Retina (tissue), 1 donor: ENCODE results near the gene MAD2L2.

ENCODE experiments used
- DNase-seq: peaks from one replicate; pipeline ENCODE4 v3.0.0-alpha.2; 2016

Gene MAD2L2

DNA sequence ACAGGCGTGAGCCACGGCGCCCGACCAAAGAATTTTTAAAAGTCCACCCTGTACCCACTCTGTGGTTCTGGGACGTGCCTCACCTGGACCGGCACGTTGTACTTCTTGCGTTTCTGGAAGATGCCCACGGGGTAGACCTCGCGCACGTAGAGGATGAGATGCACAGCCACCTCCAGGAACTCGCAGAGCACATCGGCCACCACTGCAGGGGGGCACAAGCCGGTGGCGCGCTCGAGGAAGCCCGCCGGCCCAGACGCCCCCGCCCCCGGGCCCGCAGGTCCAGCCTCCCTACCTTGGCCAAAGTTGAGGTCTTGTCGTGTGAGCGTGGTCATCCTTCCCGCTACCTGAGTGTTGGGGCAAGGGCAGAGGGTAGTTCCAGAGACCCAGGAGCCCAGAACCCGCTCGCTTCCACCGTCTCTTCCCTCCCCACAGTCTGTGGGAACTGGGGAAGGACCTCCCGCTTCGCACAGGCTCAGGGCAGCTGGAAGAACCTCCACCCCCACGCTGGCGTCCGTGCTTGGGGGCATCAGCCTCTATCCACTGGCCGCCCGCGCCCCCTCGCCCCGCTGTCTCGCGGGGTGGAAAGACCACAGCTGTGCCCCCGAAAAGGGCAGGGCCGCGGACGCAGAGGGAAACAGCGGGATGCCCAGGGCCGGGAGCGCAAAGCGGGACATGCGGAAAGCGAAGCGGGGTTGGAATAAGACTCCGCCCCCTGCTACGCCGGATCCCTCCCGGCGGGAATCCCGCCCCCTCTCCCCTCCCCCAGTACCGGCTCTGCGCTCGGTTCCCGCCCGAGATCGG lies 478 bp downstream of the MAD2L2 start:
- peak; percentile 83 for DNase-seq

DNA sequence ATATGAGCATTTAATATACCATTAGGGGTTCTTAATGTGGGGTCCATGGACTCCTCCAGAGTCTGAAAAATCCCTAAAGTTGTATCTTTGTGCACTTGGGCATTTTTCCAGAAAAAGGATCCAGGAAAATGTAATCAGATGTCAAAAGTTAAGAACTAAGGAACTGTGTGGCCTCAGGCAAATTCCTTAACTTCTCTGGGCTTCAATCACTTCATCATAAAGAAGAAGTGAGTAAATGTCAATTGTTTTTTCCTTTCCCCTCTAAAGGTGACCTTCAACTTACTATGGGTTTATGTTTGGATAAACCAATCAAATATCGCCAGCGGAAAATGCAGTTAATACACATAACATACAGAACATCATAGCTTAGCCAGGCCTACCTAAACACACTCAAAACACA lies 2.5 kb downstream of the MAD2L2 start:
- DNase-seq = no peak

DNA sequence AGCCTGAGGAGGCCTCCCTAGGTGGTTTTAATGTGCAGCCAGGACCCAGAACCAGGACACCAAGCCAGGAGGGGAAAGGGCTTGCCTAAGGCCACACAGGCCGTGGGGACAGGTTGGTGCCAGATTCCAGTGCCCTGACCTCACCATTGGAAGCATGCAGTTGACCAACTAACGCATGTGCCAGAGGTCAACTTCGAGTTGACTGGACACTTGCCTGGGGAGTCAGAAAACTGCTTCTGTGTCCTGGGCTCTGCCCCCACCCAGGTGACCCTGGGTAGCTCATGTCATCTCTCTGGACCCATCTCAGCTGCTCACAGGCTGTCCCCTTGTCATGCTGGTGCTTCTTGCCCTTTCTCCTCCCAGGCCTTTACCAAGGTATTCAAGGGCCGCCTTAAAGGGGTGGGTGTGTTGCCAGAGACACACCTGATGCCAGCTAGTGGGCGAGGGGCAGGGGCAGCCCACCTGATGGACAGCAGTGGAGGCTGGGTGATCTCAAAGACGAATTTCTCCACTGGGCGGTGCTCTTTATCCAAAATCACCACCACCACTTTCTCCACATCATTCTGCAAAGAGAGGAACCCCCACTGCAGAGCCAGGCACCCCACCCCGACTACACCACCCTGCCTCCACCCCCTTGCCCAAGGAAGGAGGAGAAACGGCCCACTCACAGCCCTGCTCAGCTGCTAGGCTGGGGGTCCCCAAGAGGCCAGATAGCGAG lies 4.4 kb downstream of the MAD2L2 start:
- no peak for DNase-seq

DNA sequence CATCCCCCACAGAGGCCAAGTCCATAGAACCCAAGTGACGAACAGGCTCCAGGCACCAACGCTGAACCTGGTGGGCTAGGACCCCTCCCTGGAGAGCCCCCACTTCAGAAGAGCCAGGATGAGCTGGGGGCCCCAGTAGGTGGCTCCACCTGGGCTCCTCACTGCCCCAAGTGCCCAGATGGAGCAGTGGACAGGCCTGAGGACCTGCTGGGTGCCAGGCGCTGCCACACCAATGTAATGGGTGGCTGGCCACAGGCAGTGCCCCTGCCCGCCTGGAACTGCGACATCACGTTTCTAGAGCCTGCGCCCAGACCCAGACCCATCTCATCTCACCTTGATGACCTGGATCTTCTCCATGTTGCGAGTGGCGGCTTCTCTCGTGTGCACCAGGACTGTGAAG lies 5.6 kb downstream of the MAD2L2 start:
- no peak for DNase-seq

DNA sequence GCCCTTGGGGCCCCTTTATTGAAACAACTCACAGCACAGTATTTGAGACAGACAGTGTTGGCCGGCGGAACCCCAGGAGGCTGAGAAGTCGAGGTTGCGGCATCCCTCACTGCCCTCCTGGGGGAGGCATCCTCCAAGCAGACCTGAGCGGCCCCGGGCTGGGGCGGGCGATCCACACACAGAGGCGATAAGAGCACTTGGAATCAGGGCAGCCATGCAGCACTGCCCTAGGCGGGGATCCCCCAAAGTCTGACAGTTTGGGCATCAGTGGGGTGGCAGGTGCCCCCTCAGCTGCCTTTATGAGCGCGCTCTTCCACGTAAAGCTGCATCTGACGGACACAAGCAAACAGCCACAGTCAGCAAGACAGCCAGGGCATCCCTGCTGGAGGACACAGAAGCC lies 6.5 kb downstream of the MAD2L2 start:
- no peak for DNase-seq

DNA sequence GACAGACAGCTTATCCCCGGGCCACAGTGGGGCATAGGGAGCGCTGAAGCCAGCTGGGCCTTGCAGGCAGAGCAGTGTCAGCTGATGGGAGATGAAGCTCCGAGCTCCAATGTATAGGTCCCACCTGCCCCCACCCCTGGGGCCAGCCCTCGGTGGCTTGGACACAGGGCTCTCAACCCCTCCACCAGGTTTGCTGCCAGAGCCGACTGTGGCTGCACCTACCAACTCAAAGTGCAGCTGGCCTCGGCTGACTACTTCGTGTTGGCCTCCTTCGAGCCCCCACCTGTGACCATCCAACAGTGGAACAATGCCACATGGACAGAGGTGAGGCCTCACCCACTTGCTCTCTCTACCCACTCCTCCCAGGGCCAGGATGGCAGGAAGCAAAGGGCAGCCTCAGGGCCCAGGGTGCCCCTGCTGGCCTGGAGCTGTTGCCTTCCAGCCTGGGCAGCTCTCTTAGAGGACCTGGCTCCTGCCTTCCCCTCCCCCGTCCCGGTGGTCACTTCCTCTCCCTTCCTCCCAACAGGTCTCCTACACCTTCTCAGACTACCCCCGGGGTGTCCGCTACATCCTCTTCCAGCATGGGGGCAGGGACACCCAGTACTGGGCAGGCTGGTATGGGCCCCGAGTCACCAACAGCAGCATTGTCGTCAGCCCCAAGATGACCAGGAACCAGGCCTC lies 7.7 kb downstream of the MAD2L2 start:
- DNase-seq = no peak

DNA sequence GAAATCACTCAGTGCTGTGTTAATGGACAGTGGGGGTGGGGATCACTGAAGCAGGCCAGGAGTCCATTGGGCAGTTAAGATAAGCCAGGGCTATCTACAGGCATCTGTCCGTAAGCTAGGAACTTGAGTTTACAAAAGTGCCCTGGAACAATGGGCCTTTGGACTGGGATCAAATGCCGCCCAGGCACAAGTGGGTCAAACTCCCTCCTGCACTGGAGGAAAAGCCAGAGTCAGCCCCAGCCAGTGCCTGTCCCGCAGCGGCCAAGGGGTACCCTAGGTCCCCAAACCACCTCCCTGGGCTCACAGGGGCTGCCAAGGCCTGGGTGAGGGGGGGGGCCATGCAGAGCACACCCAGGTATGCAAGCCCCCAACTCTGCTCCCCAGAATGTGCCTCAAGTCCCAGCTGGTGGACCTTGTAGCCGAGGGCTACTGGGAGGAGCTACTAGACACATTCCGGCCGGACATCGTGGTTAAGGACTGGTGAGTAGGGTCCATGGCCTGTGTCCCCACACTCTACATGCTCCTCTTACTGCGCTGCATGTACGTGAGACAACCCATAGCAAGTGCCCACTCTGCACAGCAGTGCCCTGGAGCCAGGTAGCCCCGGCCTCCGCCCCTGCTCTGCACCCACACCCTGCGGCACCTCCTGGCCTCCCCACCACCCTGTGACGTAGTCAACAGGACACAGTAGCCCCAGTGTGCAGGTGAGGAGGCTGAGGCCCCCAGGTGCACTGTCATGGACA lies 9.2 kb downstream of the MAD2L2 start:
- no peak for DNase-seq

DNA sequence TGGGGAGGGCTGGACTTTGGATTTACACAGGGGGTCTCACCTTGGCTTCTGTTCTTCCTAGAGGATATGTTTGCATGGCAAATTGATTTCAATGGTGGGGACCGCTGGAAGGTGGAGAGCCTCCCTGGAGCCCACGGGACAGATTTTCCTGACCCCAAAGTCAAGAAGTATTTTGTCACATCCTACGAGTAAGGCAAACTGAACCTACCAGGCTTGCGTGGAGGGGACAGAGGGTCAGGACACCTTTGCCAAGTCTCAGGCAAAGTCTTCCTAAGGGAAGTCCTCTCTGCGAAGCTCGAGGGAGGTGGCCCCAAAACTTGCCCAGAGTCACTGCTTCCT lies 9.8 kb downstream of the MAD2L2 start:
- no peak for DNase-seq

DNA sequence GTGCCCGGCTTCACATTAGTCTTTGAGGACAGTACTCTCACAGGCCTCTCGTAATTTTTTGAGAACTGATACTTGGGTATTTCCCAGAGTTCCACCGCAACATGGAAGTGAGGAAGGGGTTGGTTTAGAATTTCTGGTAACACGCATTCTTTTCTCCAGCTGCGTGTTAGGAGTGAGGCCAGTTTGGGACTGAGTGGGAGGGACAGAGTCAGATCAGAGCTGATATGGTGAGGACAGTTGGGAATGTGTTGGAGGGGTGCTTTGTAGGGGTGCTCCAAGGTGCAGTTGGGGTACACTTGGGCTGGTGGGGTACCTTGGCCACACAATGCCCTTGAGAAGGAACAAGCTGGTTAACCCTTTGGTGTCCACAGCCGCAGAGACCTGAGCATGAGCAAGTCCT lies 10.2 kb downstream of the MAD2L2 start:
- DNase-seq = no peak

DNA sequence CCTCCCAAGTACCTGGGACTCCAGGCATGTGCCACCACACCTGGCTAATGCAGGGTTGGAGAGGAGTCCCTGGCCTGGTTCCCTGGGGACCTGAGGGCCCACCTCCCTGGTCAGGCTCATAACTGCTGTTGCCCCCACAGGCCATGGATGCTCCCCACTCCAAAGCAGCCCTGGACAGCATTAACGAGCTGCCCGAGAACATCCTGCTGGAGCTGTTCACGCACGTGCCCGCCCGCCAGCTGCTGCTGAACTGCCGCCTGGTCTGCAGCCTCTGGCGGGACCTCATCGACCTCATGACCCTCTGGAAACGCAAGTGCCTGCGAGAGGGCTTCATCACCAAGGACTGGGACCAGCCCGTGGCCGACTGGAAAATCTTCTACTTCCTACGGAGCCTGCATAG lies 12.4 kb downstream of the MAD2L2 start:
- no peak for DNase-seq

DNA sequence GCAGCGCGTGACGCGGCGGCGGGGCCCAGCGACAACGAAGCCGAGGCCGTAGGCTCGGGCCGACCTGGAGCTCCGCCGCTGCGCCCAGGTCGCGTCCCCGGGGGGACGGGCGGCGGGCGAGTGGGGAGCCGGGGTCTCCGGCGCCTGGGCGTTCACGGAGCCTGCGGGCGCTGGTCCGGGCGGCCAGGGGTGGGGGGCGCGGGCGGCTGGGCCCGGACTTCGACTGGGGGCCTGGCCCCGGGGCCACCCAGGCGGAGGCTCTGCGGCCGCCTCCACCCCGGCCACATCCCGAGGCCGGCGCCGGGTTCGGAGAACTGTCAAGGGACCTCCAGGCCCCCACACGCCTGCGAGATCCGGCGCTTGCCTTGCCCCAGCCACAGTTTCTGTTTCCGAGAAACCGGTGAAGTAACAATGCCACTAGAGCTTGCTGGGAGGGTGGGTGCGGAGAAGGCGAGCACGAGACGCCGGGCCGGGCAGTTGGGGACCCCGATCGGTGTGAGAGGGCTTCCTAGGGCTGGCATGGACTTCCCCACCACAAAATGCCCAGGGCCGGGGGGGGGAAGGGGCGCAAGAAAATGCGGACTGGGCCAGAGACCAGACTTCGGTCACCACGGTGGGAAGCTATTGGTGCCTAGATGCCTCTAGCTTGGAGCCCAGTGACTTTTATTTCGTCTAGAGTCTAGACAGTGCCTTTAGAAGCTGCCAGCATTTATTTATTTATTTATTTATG lies 16.4 kb downstream of the MAD2L2 start:
- peak; percentile 67 for DNase-seq

DNA sequence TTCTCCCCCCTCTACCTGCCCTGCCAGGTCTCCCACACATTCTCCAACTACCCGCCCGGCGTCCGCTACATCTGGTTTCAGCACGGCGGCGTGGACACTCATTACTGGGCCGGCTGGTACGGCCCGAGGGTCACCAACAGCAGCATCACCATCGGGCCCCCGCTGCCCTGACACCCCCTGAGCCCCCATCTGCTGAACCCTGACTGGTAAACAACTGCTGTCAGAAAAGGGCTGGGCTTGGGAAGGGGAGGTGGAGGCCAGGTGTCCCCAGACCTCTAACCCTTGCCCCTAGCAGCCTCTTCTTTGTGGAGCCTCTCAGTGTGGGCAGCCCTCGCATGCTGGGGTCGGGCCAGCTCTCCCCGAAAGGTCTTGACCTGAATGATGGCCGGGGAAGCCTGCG lies 19.8 kb downstream of the MAD2L2 start:
- DNase-seq = no peak

DNA sequence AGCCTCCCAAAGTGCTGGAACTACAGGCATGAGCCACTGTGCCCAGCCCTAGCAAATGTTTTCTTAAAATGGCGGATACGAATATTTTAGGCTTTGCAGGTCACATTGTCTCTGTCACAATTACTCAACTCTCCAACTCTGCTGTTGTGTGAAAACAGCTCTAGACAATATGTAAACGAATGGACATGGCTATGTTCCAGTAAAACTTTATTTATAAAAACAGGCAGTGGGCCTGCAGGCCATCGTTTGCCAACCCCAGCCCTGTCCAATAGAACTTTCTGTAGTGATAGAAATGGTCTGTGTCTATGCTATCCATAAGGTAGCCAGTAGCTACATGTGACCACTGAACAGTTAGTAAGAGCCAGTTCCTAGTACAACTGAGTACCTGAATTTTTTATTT lies 21.2 kb downstream of the MAD2L2 start:
- DNase-seq = no peak

DNA sequence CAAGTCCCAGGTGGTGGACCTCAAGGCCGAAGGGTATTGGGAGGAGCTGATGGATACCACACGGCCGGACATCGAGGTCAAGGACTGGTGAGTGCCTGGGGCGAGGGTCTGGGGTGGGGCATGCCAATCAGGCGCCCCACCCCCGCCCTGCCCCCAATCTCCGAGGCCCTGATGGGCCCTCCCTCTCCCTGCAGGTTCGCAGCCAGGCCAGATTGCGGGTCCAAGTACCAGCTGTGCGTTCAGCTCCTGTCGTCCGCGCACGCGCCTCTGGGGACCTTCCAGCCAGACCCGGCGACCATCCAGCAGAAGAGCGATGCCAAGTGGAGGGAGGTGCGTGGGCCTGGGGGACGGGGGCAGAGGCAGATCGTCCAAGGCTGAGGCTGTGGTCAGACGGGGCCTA lies 22.4 kb downstream of the MAD2L2 start:
- DNase-seq = no peak

DNA sequence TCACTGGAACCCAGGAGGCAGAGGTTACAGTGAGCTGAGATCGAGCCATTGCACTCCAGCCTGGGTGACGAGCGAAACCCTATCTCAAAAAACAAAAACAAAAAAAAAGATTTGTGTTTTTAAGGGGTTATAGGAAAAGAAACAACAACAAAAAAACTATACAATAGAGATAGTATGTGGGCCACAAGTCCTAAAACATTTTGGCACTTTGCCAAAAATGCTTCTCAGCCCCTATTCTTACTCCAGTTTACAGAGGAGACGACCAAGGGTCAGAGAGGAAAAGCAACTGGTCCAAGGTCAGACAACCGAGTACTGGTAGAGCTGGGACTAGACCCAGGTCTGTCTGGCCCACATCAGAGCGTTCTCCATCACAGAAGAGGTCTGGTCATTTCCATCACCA lies 23.3 kb downstream of the MAD2L2 start:
- DNase-seq = no peak

DNA sequence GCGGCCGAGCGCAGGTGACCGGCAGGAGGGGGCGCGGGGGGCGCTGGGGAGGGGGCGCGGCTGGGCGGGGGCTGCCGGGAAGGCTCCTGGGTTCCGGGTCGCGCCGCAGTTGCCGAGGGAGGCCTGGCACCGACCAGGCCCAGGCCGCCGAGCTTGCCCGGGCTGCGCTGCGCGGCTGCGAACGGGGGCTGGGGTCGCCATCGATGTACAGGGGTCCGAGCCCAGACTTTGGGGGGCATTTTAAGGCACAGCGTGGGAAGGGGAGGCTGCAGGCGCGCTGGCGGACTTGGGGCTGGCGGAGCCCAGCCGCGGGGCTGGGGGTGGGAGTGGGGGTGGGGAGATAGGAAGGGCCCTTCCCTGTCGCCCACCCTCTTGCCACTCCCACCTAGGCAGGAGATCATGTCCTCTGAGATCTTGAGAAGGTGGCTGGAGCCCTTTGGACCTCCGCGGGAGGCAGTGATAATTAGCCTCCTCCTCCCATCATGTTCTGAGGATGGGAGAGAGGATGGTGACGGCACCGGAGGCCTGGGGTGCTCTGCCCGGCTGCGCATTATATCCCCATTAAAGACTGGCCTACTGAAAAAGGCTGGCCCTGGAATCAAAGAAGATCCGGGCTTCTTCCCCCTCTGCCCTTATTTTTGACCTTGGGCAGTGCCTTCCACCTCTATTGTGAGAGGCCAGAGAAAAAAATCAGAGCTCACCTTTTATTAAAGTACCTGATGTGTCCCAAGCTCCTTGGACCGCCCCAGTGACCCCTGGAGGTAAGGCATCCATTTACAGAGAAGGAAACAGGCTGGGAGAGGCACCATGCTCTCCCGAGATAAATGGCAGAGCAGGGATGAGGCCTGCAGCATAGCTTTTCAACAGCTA lies 25.8 kb downstream of the MAD2L2 start:
- no peak for DNase-seq

DNA sequence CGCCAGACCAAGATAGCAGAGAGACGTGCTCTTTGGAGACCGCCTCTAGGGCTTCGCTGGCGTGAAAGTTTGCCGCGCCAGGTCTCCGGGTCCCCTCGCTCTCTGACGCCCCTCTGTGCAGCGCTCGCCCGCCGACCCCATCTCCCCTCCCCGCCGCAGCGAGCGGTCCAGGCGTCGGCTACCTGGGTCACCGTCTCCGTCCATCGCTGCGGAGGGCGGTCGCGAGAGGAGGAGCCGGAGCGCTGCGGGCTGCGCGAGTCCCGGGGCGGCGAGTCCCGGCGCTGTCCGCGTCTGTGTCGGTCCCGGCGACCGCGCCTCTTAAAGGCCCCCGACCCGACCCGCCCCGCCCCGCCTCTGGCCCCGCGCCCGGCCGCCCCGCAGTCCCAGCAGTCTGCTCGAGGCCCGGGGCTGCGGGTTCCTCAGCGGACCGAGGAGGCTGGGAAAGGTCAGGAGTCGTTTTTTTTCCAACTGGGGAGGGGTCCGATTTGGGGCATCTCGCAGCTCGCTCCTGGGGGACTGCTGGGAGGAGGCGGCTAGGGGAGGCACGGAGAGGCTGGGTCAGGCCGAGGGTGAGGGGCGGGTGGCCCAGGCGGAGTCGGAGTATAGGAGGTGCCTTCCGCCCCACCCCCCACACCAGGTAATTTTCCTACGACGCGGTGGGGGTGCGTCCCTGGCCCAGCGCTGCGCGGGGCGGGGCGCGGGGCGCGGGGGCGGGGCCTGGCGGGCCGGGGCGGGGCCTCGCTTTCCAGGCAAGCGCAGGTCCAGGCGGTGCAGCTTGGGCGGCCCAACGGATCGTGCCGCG lies 26.6 kb downstream of the MAD2L2 start, which contains the start of the genes FBXO2 and FBXO44:
FBXO2 (minus strand) TSS at position 293 of the 802 bp plus-strand sequence; CDS start at position 204, 89 bp downstream.
FBXO44 (plus strand) TSS at position 741 of the 802 bp plus-strand sequence. CDS start 959 bp downstream, outside the sequence.
- peak; percentile 65 for DNase-seq

DNA sequence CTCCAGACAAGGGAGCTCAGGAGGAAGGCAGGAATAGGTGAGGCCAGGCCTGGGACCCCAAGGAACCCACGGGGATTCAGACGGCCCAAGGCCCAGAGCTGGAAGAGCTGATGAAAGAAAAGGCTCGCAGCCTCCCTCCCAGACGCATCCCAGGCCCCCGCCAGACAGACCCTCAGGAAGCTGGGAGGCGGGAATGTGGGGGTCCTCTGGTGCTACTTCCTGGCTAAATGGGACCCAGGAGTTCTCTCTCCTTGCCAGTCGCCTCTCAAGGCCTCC lies 27.1 kb downstream of the MAD2L2 start:
- no peak for DNase-seq

DNA sequence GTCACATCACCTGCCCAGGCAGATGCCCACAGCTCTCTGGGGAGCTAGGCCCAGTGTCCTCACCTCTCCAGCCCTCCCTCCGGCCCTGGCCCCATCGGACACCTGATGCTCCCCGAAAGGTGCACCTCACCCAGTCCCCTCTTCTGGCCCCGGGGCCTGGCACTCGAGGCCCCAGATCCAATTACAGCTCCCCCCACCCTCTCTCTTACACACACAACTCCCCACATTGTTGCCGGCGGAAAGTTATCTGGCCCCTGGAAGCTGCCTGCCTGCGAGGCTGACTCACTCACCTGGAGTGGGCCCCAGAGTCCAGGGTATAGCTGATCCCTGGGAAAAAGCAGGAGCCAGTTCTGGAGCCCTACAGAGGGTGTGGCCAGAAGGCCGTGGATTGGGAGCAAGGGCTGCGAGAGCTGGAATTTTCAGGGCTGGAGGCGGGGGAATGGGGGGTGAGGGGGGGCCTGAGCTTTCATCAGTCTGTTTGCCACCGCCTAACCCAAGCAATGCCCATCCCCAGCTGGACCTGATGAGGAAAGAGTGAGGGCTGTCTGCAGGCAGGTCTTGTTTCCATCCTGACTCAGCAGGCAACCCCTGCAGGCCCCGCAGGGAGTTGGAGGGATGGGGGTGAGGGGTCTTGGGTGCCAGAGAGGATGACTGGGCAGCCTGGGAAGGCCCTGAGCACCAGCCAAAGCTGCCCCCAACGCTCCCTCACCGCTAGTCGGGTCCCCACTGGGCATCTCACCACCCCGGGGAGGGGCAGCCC lies 27.7 kb downstream of the MAD2L2 start:
- DNase-seq = no peak

DNA sequence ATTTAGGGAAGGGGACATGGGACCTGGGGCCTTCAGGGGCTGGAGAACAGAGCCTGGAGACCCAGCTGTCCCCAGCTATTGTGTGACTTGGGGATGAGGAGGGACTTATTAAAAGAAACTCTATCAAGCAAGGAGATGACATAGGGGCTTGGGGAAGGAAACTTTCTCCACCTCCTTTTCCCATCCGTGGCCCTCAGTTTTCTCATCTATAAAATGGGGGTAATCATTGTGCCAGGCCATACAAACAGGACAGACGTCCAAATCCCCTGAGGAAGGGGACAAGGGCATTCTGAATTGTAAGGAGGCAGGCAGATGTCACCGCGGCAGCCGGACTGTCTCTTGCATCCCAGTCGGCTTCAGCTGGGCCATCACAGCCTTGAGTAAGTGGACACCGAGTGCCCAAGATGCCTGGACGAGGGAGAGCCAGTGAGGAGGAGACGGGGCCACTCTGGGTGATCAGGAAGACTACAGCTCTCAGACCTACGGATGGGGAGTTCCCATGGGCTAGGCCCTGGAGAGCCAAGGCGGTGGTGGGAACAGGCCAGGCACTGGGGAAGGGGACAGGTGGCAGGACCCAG lies 28.7 kb downstream of the MAD2L2 start:
- DNase-seq = no peak
